GM12878 (cell line): ENCODE measurements around the gene LHFPL3. TPM values are rescaled to one million over a fixed set of nuclear protein-coding genes. Genes with fewer than 3 reads are reported as not detected.

ENCODE experiments used
- ATAC-seq: fragments of 200-7000 bp; cut with Tn5 transposase; 3 replicates; pipeline ENCODE4 v1.9.1; 2020; ENCODE audit warnings: mild to moderate bottlenecking, moderate library complexity
- BruUV-seq: library from RNA; stranded (reverse); fragments of 400-500 nt; replicated peaks from 2 replicates; lab custom pipeline; 2021; lab: Mats Ljungman, UMichigan
- CTCF ChIA-PET: fragments of 300-600 bp; sonication (Branson Sonifier 250); formaldehyde crosslinking; extraction: SDS; loops from one replicate; lab custom pipeline; 2021; ENCODE audit warnings: inconsistent platforms; lab: Yijun Ruan, JAX
- POLR2A ChIA-PET: fragments of 350-600 bp; formaldehyde crosslinking; extraction: SDS; loops from one replicate; lab custom pipeline; 2021; ENCODE audit warnings: inconsistent platforms; lab: Charles Lee
- RAD21 ChIA-PET: fragments of 300-600 bp; sonication (Branson Sonifier 250); formaldehyde crosslinking; loops from one replicate; lab custom pipeline; 2023; ENCODE audit warnings: antibody characterized with exemption; ENCODE audit not compliant: unreplicated experiment; lab: Charles Lee
- SMC1A ChIA-PET: fragments of 300-600 bp; sonication (Branson Sonifier 250); formaldehyde crosslinking; loops from one replicate; lab custom pipeline; 2023; ENCODE audit not compliant: unreplicated experiment, uncharacterized antibody; lab: Charles Lee
- DNase-seq: peaks from one replicate; pipeline ENCODE4 v3.0.0-alpha.2; 2011; ENCODE audit warnings: low read depth, low spot score
- FAIRE-seq: peaks from 3 replicates; lab custom pipeline; 2011; peaks lifted over from hg19 to GRCh38; lab: Jason Lieb, UNC
- H2AFZ ChIP-seq: 2 replicates; pipeline ENCODE4 v1.6.0; 2011; ENCODE audit warnings: low read depth, low read length, control low read depth; ENCODE audit not compliant: control insufficient read depth
- H3K27ac ChIP-seq: 2 replicates; pipeline ENCODE4 v1.5.1; 2011; ENCODE audit warnings: control low read depth; ENCODE audit not compliant: control insufficient read depth, insufficient read depth
- H3K27me3 ChIP-seq, 2 experiments: replicated peaks in 1 of 2; 2 replicates each; pipeline versions ENCODE4 v1.6.0 to v1.6.1; 2011; ENCODE audit warnings: low read length in 1 of 2; ENCODE audit not compliant: control insufficient read depth in 2 of 2, insufficient read depth in 2 of 2
- H3K36me3 ChIP-seq, 2 experiments: 2 replicates each; pipeline ENCODE4 v1.5.1; 2011; ENCODE audit warnings: low read length in 1 of 2; ENCODE audit not compliant: control insufficient read depth in 2 of 2, insufficient read depth in 2 of 2
- H3K4me1 ChIP-seq: 2 replicates; pipeline ENCODE4 v1.6.1; 2011; ENCODE audit warnings: mild to moderate bottlenecking, low read length, moderate library complexity, mixed read lengths; ENCODE audit not compliant: control insufficient read depth, insufficient read depth
- H3K4me2 ChIP-seq: 2 replicates; pipeline ENCODE4 v1.6.0; 2011; ENCODE audit warnings: control low read depth; ENCODE audit not compliant: control insufficient read depth, insufficient read depth
- H3K4me3 ChIP-seq: fragments of 200-600 bp; sonication (generic); 2 replicates; pipeline ENCODE4 v1.5.1; 2016
- H3K79me2 ChIP-seq: 2 replicates; pipeline ENCODE4 v1.6.0; 2011; ENCODE audit warnings: low read length; ENCODE audit not compliant: control insufficient read depth, insufficient read depth
- H3K9ac ChIP-seq: 2 replicates; pipeline ENCODE4 v1.8.0; 2011; ENCODE audit warnings: low read length, control low read depth, mixed read lengths; ENCODE audit not compliant: control insufficient read depth, insufficient read depth
- H3K9me3 ChIP-seq: replicated peaks from 3 replicates; pipeline ENCODE4 v1.5.1; 2011; ENCODE audit warnings: mild to moderate bottlenecking, low read length; ENCODE audit not compliant: control insufficient read depth, insufficient read depth
- H4K20me1 ChIP-seq: 2 replicates; pipeline ENCODE4 v1.6.0; 2011; ENCODE audit not compliant: control insufficient read depth, insufficient read depth
- CBFB ChIP-seq: IDR thresholded peaks from 2 replicates; pipeline ENCODE4 v1.6.1; 2016; ENCODE audit warnings: antibody characterized with exemption, low read depth
- CBX3 ChIP-seq: fragments of 200-600 bp; sonication (generic); IDR thresholded peaks from 2 replicates; pipeline ENCODE4 v1.6.1; 2016; ENCODE audit warnings: low read depth, borderline replicate concordance
- CEBPB ChIP-seq, 2 experiments: fragments of 150-350 bp in 1 of 2; IDR thresholded peaks; 2 replicates each; pipeline ENCODE4 v1.6.1; 2012 to 2014; ENCODE audit warnings: low read depth in 2 of 2, low read length in 2 of 2, borderline replicate concordance in 1 of 2, inconsistent platforms in 1 of 2
- FOXM1 ChIP-seq: IDR thresholded peaks from 2 replicates; pipeline ENCODE4 v1.6.1; 2012; ENCODE audit warnings: low read depth, mild to moderate bottlenecking, inconsistent platforms, low read length, moderate library complexity
- HSF1 ChIP-seq: fragments of 150-350 bp; IDR thresholded peaks from 2 replicates; pipeline ENCODE4 v1.6.1; 2014; ENCODE audit warnings: mild to moderate bottlenecking, low read depth, low read length
- NR2C1 ChIP-seq: fragments of 450-650 bp; IDR thresholded peaks from 2 replicates; pipeline ENCODE4 v1.6.1; 2017; ENCODE audit warnings: antibody characterized with exemption, mild to moderate bottlenecking, moderate library complexity
- PKNOX1 ChIP-seq: fragments of 450-650 bp; IDR thresholded peaks from 2 replicates; pipeline ENCODE4 v1.6.1; 2016; ENCODE audit warnings: mild to moderate bottlenecking
- POLR2AphosphoS2 ChIP-seq: IDR thresholded peaks from 2 replicates; pipeline ENCODE4 v1.6.1; 2011; ENCODE audit warnings: low read depth, mild to moderate bottlenecking, low read length, improper control_type of control experiment, moderate library complexity
- RAD51 ChIP-seq: fragments of 450-650 bp; IDR thresholded peaks from 2 replicates; pipeline ENCODE4 v1.6.1; 2016; ENCODE audit warnings: moderate library complexity, mild to moderate bottlenecking, inconsistent platforms
- RB1 ChIP-seq: fragments of 450-650 bp; formaldehyde crosslinking; IDR thresholded peaks from 2 replicates; pipeline ENCODE4 v1.6.1; 2017; ENCODE audit warnings: mild to moderate bottlenecking, borderline replicate concordance
- RBBP5 ChIP-seq: fragments of 200-600 bp; sonication (generic); conservative IDR thresholded peaks from 2 replicates; pipeline ENCODE4 v1.6.1; 2016
- RELA ChIP-seq: fragments of 450-650 bp; IDR thresholded peaks from 2 replicates; pipeline ENCODE4 v1.8.0; 2014; ENCODE audit warnings: borderline replicate concordance; ENCODE audit not compliant: partially characterized antibody
- SMAD1 ChIP-seq: fragments of 450-650 bp; IDR thresholded peaks from 2 replicates; pipeline ENCODE4 v1.6.1; 2018; ENCODE audit warnings: mild to moderate bottlenecking, low read depth; ENCODE audit not compliant: partially characterized antibody
- SREBF1 ChIP-seq: IDR thresholded peaks from 2 replicates; pipeline ENCODE4 v1.6.1; 2012; ENCODE audit warnings: mild to moderate bottlenecking, low read length
- TARDBP ChIP-seq: IDR thresholded peaks from 2 replicates; pipeline ENCODE4 v1.6.1; 2016; ENCODE audit warnings: borderline replicate concordance
- ZBTB4 ChIP-seq: fragments of 450-650 bp; formaldehyde crosslinking; IDR thresholded peaks from 2 replicates; pipeline ENCODE4 v1.4.0; 2022; ENCODE audit warnings: mild to moderate bottlenecking, moderate library complexity
- ZZZ3 ChIP-seq: IDR thresholded peaks from 2 replicates; pipeline ENCODE4 v1.6.1; 2011; ENCODE audit warnings: low read depth; ENCODE audit not compliant: control insufficient read depth, insufficient read length
- WGBS: methylation state at CpG from one replicate; pipeline ENCODE4 v1.1.6; 2016; ENCODE audit warnings: low lambda C conversion rate; ENCODE audit not compliant: insufficient replicate concordance, insufficient coverage; ENCODE audit errors: missing lambda C conversion rate; 5-methylcytosine and 5-hydroxymethylcytosine counted together
- in situ Hi-C: fragments of 300-500 bp; cut with MboI; formaldehyde crosslinking; loops from 9 replicates; pipeline ENCODE4 v1.14.3; 2018; ENCODE audit warnings: mixed read lengths
- intact Hi-C: fragments of 100-400 bp; cut with micrococcal nuclease; formaldehyde crosslinking; loops from one replicate; pipeline ENCODE4 v1.14.2; 2022; ENCODE audit not compliant: unreplicated experiment
- polyA plus RNA-seq, 11 experiments: library from polyadenylated mRNA; depleted of rRNA in 4 of 11; unstranded in 6 of 11; stranded (reverse) in 5 of 11; fragments of >200 nt; fragmentation: Nextera tagmentation in 4 of 11; fragmentation: Illumina TruSeq in 1 of 11; extraction: Ambion mirVana in 4 of 11; extraction: Trizol in 1 of 11; gene quantifications; 1 replicate in 1 of 11; 2 replicates in 10 of 11; pipeline versions ENCODE4 v1.2.1 to v1.2.3, GENCODE V29; 2011 to 2016; ENCODE audit warnings: inconsistent platforms in 2 of 11, missing spikeins in 2 of 11, low read depth in 1 of 11
- total RNA-seq, 4 experiments: library from RNA; depleted of rRNA in 3 of 4; stranded (reverse); fragments of >200 nt in 3 of 4; fragmentation: Illumina TruSeq in 1 of 4; extraction: Trizol in 1 of 4; gene quantifications; 2 replicates each; pipeline versions ENCODE4 v1.2.1 to v1.2.3, GENCODE V29; 2013 to 2021

The LHFPL3 gene
- total and polyA plus RNA-seq, 10 of the 15 experiments (the other 5 are each of a cell fraction or from before 2014, with no cell fraction given), result 0.09 TPM; not detected in 9

- H3K4me1 ChIP-seq, result no peaks in the 10 kb centered on the region
- no peaks in the 10 kb centered on the region for H3K36me3 ChIP-seq
- intact Hi-C loops (loop anchor here (10.0 kb wide), 1 partner anchor 57 kb away; no protein-coding TSS in a partner anchor), in situ Hi-C loops (no loop called here)
- TF ChIP-seq RBBP5, result no peak
- no peak for TF ChIP-seq FOXM1
- TF ChIP-seq CBX3, result no peak
- no peak for TF ChIP-seq ZZZ3
- TF ChIP-seq RELA, result no peak
- no peak for TF ChIP-seq ZBTB4 (CRISPR knock-in tag)
- TF ChIP-seq POLR2AphosphoS2, result no peak
- no peak for TF ChIP-seq SREBF1
- no peak for TF ChIP-seq CEBPB (IDR thresholded peaks at IDR 0.05; ENCODE audit: borderline replicate concordance in 1 of 2, low read depth in 2 of 2, low read length in 2 of 2)
- no peak for TF ChIP-seq TARDBP
- TF ChIP-seq RB1, result no peak
- no peak for TF ChIP-seq PKNOX1
- no peak for TF ChIP-seq SMAD1
- TF ChIP-seq CBFB, result no peak
- TF ChIP-seq NR2C1, result no peak
- no peak for TF ChIP-seq HSF1
- TF ChIP-seq RAD51, result no peak
- FAIRE-seq (no peak), DNase-seq (no peak), ATAC-seq (no peak)
- no peaks in the 10 kb centered on the region for H3K79me2 ChIP-seq
- H3K27me3 ChIP-seq, result no peaks in the 10 kb centered on the region
- no peak overlapping the region for H3K27ac ChIP-seq
- BruUV-seq, result no TSS peak
- H3K4me3 ChIP-seq, result no peak overlapping the region
- ChIA-PET SMC1A (no interaction called here), RAD21 (no interaction called here), CTCF (no interaction called here), POLR2A (no interaction called here)
- no peaks in the 10 kb centered on the region for H4K20me1 ChIP-seq
- no peaks in the 10 kb centered on the region for H3K9me3 ChIP-seq
- H3K4me2 ChIP-seq, result no peak overlapping the region
- H3K9ac ChIP-seq, result no peak overlapping the region
- 0% methylated on average over 5 of the region's 5 CpGs for WGBS
- H2AFZ ChIP-seq, result no peak overlapping the region
These were observed 10.3 kb upstream of the LHFPL3 start for GRCh38 chr7:104317948-104318629.
